GM21529 (cell line): ENCODE results near the gene KCNE2.
"Not testable (repeated sequence)": the region's sequence is repeated elsewhere in the genome, so short reads cannot be mapped to it uniquely, and the experiment has no call there.

Source experiments
- ATAC-seq: cut with Tn5 transposase; IDR thresholded peaks from one replicate; pipeline ENCODE4 v1.9.1; 2021; ENCODE audit not compliant: unreplicated experiment

The KCNE2 gene

DNA sequence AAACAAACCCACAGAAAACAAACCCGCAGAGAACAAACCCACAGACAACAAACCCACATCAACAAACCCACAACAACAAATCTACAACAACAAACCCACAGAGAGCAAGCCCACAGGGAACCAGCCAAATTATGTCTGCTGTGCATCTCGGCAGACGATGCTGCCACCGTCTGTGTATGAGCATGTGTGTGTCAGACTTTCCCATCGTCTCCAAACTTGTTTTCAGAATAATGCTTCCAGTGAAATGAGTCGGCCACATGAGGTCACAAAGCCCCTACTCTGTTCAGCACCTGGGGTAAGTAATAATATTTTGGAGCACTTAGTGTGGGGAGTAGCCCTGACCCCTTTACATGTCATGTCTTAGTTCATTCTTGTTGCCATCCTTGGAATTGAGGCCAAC is 42.3 kb downstream of the KCNE2 start:
- ATAC-seq = not testable (repeated sequence)

DNA sequence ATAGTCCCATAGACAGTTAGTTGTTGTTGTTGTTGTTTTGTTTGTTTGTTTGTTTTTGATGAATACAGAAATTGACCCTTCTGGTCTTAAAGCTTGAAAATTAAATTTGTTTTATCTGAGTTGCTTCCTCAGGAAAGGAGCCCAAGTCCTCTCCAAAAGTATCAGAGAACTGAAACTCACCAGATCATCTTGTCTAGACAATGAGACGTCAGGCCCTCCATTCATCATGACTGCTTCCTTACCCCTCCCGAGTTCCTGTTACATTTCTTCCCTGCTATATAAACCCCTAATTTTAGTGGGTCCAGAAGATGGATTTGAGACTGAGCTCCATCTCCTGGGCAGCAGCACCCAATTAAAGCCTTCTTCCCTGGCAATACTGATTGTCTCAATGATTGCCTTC is 42.9 kb downstream of the KCNE2 start:
- ATAC-seq = not testable (repeated sequence)

DNA sequence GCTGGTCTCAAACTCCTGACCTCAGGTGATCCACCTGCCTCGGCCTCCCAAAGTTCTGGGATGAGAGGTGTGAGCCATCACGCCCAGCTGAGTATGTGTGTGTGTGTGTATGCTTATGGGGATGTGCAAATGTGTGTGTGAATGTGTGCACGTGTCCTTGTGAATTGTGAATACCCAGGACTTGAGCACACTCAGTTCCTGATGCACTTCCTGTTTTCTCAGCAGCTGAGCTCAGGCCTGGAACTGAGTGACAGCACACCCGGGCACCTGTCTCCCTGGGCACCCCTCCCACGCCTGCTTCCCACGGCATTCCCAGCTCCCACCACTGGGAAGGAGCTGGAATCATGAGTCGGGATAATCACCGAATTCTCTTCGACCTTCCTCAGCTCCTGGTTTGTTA is 43.5 kb downstream of the KCNE2 start:
- ATAC-seq = not testable (repeated sequence)

DNA sequence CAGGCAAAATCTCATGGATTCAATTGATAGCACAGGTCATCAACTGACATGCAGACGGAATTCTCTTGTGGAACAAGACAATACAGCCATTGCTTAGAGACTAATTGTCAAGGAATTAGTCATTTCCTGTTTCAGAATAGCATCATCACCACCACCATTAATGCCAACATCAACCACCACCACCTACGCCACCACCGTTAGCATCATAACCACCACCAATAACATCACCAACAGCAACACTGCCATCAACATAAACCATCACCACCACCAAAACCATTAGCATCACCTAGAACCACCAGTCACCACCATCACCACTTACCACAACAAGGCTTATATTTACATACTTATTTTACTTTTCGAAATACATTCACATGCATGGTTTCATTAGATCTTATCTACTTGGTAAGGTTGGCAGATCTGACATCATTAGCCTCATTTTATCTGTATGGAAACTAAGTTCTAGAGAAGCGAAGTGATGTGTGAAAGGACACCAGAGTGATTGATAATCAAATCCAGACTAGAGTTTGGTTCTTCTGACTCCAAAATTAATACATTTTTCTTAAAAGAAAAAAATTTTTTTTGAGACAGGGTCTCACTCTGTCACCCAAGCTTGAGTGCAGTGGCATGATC is 53.8 kb downstream of the KCNE2 start:
- ATAC-seq = not testable (repeated sequence)
